ENCODE data around the gene MILR1. TPM values are rescaled to one million over a fixed set of nuclear protein-coding genes. Genes with fewer than 3 reads are reported as not detected.
A peak's percentile ranks its signal among the peaks of the same experiment; 100 is the strongest.
"Not testable (repeated sequence)": the region's sequence is repeated elsewhere in the genome, so short reads cannot be mapped to it uniquely, and the experiment has no call there.

MILR1 gene
- total and polyA plus RNA-seq, 2 experiments from 2014 or later = 0.47 TPM

DNA sequence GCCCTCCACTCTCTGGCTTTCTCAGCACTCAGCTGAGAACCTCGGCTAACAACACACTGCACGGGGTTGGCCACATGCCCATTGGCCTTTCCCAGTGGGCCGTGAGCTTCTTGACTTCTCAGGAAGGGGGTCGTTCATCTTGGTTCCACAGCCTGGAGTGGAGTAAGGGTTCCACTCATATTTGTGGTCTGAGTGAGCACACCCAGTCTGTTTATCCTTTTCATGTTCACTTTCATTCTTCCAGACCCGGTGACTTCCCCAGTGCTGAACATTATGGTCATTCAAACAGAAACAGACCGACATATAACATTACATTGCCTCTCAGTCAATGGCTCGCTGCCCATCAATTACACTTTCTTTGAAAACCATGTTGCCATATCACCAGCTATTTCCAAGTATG, 8.2 kb downstream of the MILR1 start:
- TF ChIP-seq EZH2 (IDR thresholded peaks at IDR 0.05; ENCODE audit: borderline replicate concordance) = no peak
- TF ChIP-seq, protein P1, sequence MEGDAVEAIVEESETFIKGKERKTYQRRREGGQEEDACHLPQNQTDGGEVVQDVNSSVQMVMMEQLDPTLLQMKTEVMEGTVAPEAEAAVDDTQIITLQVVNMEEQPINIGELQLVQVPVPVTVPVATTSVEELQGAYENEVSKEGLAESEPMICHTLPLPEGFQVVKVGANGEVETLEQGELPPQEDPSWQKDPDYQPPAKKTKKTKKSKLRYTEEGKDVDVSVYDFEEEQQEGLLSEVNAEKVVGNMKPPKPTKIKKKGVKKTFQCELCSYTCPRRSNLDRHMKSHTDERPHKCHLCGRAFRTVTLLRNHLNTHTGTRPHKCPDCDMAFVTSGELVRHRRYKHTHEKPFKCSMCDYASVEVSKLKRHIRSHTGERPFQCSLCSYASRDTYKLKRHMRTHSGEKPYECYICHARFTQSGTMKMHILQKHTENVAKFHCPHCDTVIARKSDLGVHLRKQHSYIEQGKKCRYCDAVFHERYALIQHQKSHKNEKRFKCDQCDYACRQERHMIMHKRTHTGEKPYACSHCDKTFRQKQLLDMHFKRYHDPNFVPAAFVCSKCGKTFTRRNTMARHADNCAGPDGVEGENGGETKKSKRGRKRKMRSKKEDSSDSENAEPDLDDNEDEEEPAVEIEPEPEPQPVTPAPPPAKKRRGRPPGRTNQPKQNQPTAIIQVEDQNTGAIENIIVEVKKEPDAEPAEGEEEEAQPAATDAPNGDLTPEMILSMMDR (IDR thresholded peaks at IDR 0.05; ENCODE audit: poor library complexity) = no peak
- TF ChIP-seq EZH2phosphoT487 (IDR thresholded peaks at IDR 0.05; ENCODE audit: low read depth, severe bottlenecking, unreplicated experiment) = no peak
- no peak for DNase-seq (ENCODE audit: low spot score)
- H3K9me2 ChIP-seq (replicated peaks; ENCODE audit: insufficient read depth) = no peaks in the 10 kb centered on the region
- H3K79me2 ChIP-seq = no peaks in the 10 kb centered on the region
- no peaks in the 10 kb centered on the region for H4K20me1 ChIP-seq (ENCODE audit: insufficient read depth, poor library complexity, severe bottlenecking)
- no peak overlapping the region for H3K4me3 ChIP-seq
- no peak overlapping the region for H2AFZ ChIP-seq
- H3K9me3 ChIP-seq (ENCODE audit: low read depth) = no peaks in the 10 kb centered on the region
- no peak overlapping the region for H3K27ac ChIP-seq
- no peaks in the 10 kb centered on the region for H3K36me3 ChIP-seq (replicated peaks; ENCODE audit: insufficient read depth, low read depth)
- no peaks in the 10 kb centered on the region for H3K27me3 ChIP-seq
- WGBS (ENCODE audit: low lambda C conversion rate, missing lambda C conversion rate) = 89% methylated on average over 7 of the region's 7 CpGs
- H3K4me2 ChIP-seq = no peak overlapping the region
- H3K4me1 ChIP-seq (ENCODE audit: insufficient read depth) = no peaks in the 10 kb centered on the region

DNA sequence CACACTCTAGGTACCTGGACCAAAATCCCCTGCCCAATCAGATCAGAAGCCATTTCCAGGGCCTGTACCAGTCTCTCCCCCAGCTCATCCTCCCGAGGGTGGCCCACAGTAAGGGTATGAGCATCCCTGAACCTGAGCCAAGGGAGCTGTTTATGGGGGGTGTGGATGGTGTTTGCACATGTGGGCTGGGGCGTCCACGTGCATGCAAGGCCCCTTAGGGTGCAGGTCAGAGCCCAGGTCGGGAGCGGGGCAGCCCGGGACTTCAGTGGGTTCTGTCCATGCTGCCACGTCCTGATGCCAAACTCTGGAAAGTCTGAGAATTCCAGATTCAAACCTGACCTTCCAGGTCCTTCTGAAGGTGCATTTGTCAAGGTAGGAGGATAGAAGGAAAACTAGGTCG, 9.8 kb downstream of the MILR1 start:
- no peak overlapping the region for H3K4me2 ChIP-seq
- no peak overlapping the region for H3K4me3 ChIP-seq
- DNase-seq (ENCODE audit: low spot score) = no peak
- no peaks in the 10 kb centered on the region for H3K27me3 ChIP-seq
- WGBS (ENCODE audit: low lambda C conversion rate, missing lambda C conversion rate) = 87% methylated on average over 8 of the region's 8 CpGs
- H3K79me2 ChIP-seq = no peaks in the 10 kb centered on the region
- no peaks in the 10 kb centered on the region for H4K20me1 ChIP-seq (ENCODE audit: insufficient read depth, poor library complexity, severe bottlenecking)
- no peaks in the 10 kb centered on the region for H3K9me2 ChIP-seq (replicated peaks; ENCODE audit: insufficient read depth)
- no peak overlapping the region for H3K27ac ChIP-seq
- H2AFZ ChIP-seq = no peak overlapping the region
- TF ChIP-seq, protein P1 (IDR thresholded peaks at IDR 0.05; ENCODE audit: poor library complexity) = no peak
- no peak for TF ChIP-seq EZH2 (IDR thresholded peaks at IDR 0.05; ENCODE audit: borderline replicate concordance)
- no peak for TF ChIP-seq EZH2phosphoT487 (IDR thresholded peaks at IDR 0.05; ENCODE audit: low read depth, severe bottlenecking, unreplicated experiment)
- no peaks in the 10 kb centered on the region for H3K4me1 ChIP-seq (ENCODE audit: insufficient read depth)
- H3K36me3 ChIP-seq (replicated peaks; ENCODE audit: insufficient read depth, low read depth) = no peaks in the 10 kb centered on the region
- no peaks in the 10 kb centered on the region for H3K9me3 ChIP-seq (ENCODE audit: low read depth)

DNA sequence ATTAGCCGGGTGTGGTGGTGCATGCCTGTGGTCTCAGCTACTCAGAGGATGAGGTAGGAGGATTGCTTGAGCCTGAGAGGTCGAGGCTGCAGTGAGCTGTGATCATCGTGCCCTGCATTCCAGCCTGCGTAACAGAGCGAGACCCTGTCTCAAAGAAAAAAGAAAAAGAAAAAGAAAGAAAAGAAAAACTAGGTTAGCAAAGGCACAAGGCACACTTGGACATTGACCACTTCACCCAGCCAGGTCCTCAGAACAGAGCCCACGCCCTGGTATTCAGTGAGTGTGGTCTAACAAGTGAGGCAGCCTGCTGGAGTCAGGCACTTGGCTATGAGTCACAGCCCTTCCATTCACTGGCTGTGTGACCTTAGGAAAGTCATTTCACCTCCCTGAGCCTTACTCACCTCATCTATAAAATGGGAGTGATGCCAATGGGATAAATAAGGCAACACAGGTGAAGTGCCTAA, 10.4 kb downstream of the MILR1 start:
- H3K79me2 ChIP-seq = no peaks in the 10 kb centered on the region
- no peaks in the 10 kb centered on the region for H3K9me2 ChIP-seq (replicated peaks; ENCODE audit: insufficient read depth)
- H3K36me3 ChIP-seq (replicated peaks; ENCODE audit: insufficient read depth, low read depth) = no peaks in the 10 kb centered on the region
- H3K4me1 ChIP-seq (ENCODE audit: insufficient read depth) = no peaks in the 10 kb centered on the region
- H3K4me2 ChIP-seq = no peak overlapping the region
- TF ChIP-seq EZH2 (IDR thresholded peaks at IDR 0.05; ENCODE audit: borderline replicate concordance) (no peak), EZH2phosphoT487 (IDR thresholded peaks at IDR 0.05; ENCODE audit: low read depth, severe bottlenecking, unreplicated experiment) (no peak)
- TF ChIP-seq, protein P1 (IDR thresholded peaks at IDR 0.05; ENCODE audit: poor library complexity) = no peak
- WGBS (ENCODE audit: low lambda C conversion rate, missing lambda C conversion rate) = 88% methylated on average over 6 of the region's 6 CpGs
- no peak overlapping the region for H3K4me3 ChIP-seq
- H2AFZ ChIP-seq = no peak overlapping the region
- H4K20me1 ChIP-seq (ENCODE audit: insufficient read depth, poor library complexity, severe bottlenecking) = no peaks in the 10 kb centered on the region
- no peaks in the 10 kb centered on the region for H3K27me3 ChIP-seq
- H3K9me3 ChIP-seq (ENCODE audit: low read depth) = no peaks in the 10 kb centered on the region
- DNase-seq (ENCODE audit: low spot score) = peak; percentile 37
- no peak overlapping the region for H3K27ac ChIP-seq

DNA sequence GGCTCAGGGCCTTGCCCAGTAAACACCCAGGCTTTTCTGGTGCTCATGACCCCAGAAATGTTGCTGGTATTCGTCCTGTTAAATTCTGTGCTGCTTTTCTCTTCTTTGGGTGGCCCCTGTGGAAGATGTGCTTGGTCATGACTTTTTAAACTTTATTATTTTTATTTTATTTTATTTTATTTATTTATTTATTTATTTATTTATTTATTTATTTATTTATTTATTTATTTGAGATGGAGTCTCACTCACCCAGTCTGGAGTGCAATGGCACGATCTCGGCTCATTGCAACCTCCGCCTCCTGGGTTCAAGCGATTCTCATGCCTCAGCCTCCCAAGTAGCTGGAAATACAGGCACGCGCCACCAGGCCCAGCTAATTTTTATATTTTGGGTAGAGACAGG, 10.9 kb downstream of the MILR1 start:
- 98% methylated on average over 7 of the region's 7 CpGs for WGBS (ENCODE audit: low lambda C conversion rate, missing lambda C conversion rate)
- H3K4me2 ChIP-seq; H3K9me3 ChIP-seq (ENCODE audit: low read depth): not testable (repeated sequence)

More for the DNA sequence above, 10.9 kb downstream of the MILR1 start:
- not testable (repeated sequence) for H3K27me3 ChIP-seq; DNase-seq (ENCODE audit: low spot score); H3K9me2 ChIP-seq (replicated peaks; ENCODE audit: insufficient read depth); H3K4me1 ChIP-seq (ENCODE audit: insufficient read depth); H3K79me2 ChIP-seq; H3K27ac ChIP-seq; H3K4me3 ChIP-seq; H4K20me1 ChIP-seq (ENCODE audit: insufficient read depth, poor library complexity, severe bottlenecking); H2AFZ ChIP-seq; H3K36me3 ChIP-seq (replicated peaks; ENCODE audit: insufficient read depth, low read depth)
